Hepatocyte (in vitro differentiated cells): ENCODE data around the gene PRR19. TPM values are rescaled to one million over a fixed set of nuclear protein-coding genes. Genes with fewer than 3 reads are reported as not detected.

ENCODE experiments used
- DNase-seq: peaks from one replicate; pipeline ENCODE4 v3.0.0-alpha.2; 2016; ENCODE audit warnings: low spot score
- H2AFZ ChIP-seq: fragments of 200-600 bp; sonication (generic); 2 replicates; pipeline ENCODE4 v1.6.0; 2016; ENCODE audit warnings: antibody characterized with exemption, mild to moderate bottlenecking
- H3K27ac ChIP-seq: fragments of 200-600 bp; sonication (generic); 2 replicates; pipeline ENCODE4 v1.5.1; 2016; ENCODE audit warnings: mild to moderate bottlenecking
- H3K27me3 ChIP-seq: fragments of 200-600 bp; sonication (generic); 2 replicates; pipeline ENCODE4 v1.6.1; 2016
- H3K36me3 ChIP-seq: fragments of 200-600 bp; sonication (generic); replicated peaks from 2 replicates; pipeline ENCODE4 v1.5.1; 2016; ENCODE audit warnings: low read depth; ENCODE audit not compliant: insufficient read depth
- H3K4me1 ChIP-seq: fragments of 200-600 bp; sonication (generic); 2 replicates; pipeline ENCODE4 v1.5.1; 2016; ENCODE audit warnings: mild to moderate bottlenecking, moderate library complexity; ENCODE audit not compliant: insufficient read depth
- H3K4me2 ChIP-seq: fragments of 200-600 bp; sonication (generic); 2 replicates; pipeline ENCODE4 v1.6.0; 2016
- H3K4me3 ChIP-seq: fragments of 200-600 bp; sonication (generic); 2 replicates; pipeline ENCODE4 v1.5.1; 2016; ENCODE audit warnings: mild to moderate bottlenecking
- H3K79me2 ChIP-seq: fragments of 200-600 bp; sonication (generic); 2 replicates; pipeline ENCODE4 v1.6.0; 2017; ENCODE audit warnings: mild to moderate bottlenecking
- H3K9me2 ChIP-seq: fragments of 200-600 bp; sonication (generic); replicated peaks from 2 replicates; pipeline ENCODE4 v1.6.0; 2017; ENCODE audit warnings: mild to moderate bottlenecking; ENCODE audit not compliant: insufficient read depth
- H3K9me3 ChIP-seq: fragments of 200-600 bp; sonication (generic); 2 replicates; pipeline ENCODE4 v1.5.1; 2016; ENCODE audit warnings: low read depth, mild to moderate bottlenecking
- H4K20me1 ChIP-seq: fragments of 200-600 bp; sonication (generic); 2 replicates; pipeline ENCODE4 v1.6.0; 2016; ENCODE audit warnings: mild to moderate bottlenecking; ENCODE audit not compliant: insufficient read depth, poor library complexity, severe bottlenecking
- EZH2 ChIP-seq: fragments of 200-600 bp; sonication (generic); IDR thresholded peaks from 2 replicates; pipeline ENCODE4 v1.6.1; 2016; ENCODE audit warnings: antibody characterized with exemption, mild to moderate bottlenecking, borderline replicate concordance
- EZH2phosphoT487 ChIP-seq: fragments of 200-600 bp; sonication (generic); IDR thresholded peaks from one replicate; pipeline ENCODE4 v1.6.1; 2018; ENCODE audit warnings: antibody characterized with exemption, mild to moderate bottlenecking, low read depth, moderate library complexity; ENCODE audit not compliant: unreplicated experiment, severe bottlenecking
- WGBS: methylation state at CpG from one replicate; pipeline ENCODE4 v1.1.6; 2016; ENCODE audit warnings: low lambda C conversion rate; ENCODE audit errors: missing lambda C conversion rate; 5-methylcytosine and 5-hydroxymethylcytosine counted together
- polyA plus RNA-seq: library from polyadenylated mRNA; unstranded; fragments of >200 nt; fragmentation: Nextera tagmentation; extraction: Ambion mirVana; gene quantifications from 2 replicates; pipeline ENCODE4 v1.2.1, GENCODE V29; 2016
- total RNA-seq: library from RNA; depleted of rRNA; stranded (reverse); fragments of >200 nt; gene quantifications from 2 replicates; pipeline ENCODE4 v1.2.3, GENCODE V29; 2014
- TF ChIP-seq, protein P1 (sequence below): fragments of 200-600 bp; sonication (generic); IDR thresholded peaks from 2 replicates; pipeline ENCODE4 v1.5.1; 2016; ENCODE audit warnings: antibody characterized with exemption, mild to moderate bottlenecking; ENCODE audit not compliant: poor library complexity

Gene PRR19
- total and polyA plus RNA-seq, 2 experiments from 2014 or later = 2.2 to 3.0 TPM

DNA sequence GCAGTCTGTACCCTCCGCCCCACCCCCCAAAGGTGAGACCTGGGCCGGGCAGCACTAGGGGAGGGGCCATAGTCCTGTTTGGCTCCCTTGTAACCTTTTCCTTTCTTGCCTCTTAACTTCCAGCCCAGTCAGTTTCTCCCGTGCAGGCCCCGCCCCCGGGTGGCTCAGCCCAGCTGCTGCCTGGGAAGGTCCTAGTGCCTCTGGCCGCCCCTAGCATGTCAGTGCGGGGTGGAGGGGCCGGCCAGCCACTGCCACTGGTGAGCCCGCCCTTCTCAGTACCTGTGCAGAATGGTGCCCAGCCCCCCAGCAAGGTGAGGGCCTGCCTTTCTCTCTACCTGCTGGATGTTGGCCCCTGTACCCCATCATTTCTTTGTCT, 10.5 kb upstream of the PRR19 start:
- Histone ChIP-seq H3K9me2 (no peaks in the 10 kb centered on the region), H3K27ac (peak overlapping the region; percentile 2), H3K27me3 (no peaks in the 10 kb centered on the region), H3K9me3 (no peaks in the 10 kb centered on the region), H3K4me2 (no peak overlapping the region), H3K36me3 (no peaks in the 10 kb centered on the region), H2AFZ (no peak overlapping the region), H4K20me1 (peaks cover 27% of the 10 kb centered on the region), H3K79me2 (peaks cover 16% of the 10 kb centered on the region), H3K4me3 (no peak overlapping the region), H3K4me1 (no peaks in the 10 kb centered on the region)
- TF ChIP-seq EZH2phosphoT487 = no peak
- no peak for TF ChIP-seq EZH2
- no peak for DNase-seq
- 77% methylated on average over 9 of the region's 9 CpGs for WGBS

DNA sequence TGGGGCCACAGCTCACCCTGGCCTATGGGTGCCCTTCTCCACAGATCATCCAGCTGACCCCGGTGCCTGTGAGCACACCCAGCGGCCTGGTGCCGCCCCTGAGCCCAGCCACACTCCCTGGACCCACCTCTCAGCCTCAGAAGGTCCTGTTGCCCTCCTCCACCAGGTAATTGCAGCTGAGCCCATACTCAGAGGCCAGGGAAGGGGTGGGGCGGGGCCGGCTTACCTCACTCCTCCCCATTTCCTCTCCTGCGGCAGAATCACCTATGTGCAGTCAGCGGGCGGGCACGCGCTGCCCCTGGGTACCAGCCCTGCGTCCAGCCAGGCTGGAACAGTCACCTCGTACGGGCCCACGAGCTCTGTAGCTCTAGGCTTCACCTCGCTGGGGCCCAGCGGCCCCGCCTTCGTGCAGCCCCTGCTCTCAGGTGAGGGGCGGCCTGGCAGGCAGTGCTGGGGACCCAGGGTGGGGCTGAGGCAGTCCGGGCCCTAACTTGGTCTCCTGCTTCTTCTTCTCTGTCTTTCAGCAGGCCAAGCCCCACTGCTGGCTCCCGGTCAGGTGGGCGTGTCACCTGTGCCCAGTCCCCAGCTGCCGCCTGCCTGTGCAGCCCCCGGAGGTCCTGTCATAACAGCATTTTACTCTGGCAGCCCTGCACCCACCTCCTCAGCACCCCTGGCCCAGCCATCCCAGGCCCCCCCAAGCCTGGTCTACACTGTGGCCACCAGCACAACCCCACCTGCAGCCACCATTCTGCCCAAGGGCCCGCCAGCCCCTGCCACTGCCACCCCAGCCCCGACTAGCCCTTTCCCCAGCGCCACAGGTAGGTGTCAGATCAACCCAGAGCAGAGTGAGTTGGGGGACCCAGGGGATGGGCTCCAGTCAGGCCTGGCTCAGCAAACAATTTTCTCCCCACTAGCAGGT, 9.6 kb upstream of the PRR19 start:
- WGBS = 98% methylated on average over 22 of the region's 27 CpGs
- TF ChIP-seq, protein P1, sequence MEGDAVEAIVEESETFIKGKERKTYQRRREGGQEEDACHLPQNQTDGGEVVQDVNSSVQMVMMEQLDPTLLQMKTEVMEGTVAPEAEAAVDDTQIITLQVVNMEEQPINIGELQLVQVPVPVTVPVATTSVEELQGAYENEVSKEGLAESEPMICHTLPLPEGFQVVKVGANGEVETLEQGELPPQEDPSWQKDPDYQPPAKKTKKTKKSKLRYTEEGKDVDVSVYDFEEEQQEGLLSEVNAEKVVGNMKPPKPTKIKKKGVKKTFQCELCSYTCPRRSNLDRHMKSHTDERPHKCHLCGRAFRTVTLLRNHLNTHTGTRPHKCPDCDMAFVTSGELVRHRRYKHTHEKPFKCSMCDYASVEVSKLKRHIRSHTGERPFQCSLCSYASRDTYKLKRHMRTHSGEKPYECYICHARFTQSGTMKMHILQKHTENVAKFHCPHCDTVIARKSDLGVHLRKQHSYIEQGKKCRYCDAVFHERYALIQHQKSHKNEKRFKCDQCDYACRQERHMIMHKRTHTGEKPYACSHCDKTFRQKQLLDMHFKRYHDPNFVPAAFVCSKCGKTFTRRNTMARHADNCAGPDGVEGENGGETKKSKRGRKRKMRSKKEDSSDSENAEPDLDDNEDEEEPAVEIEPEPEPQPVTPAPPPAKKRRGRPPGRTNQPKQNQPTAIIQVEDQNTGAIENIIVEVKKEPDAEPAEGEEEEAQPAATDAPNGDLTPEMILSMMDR = no peak
- no peak for TF ChIP-seq EZH2
- TF ChIP-seq EZH2phosphoT487 = no peak
- Histone ChIP-seq H3K36me3 (no peaks in the 10 kb centered on the region), H3K4me1 (no peaks in the 10 kb centered on the region), H3K4me2 (no peak overlapping the region), H3K4me3 (no peak overlapping the region), H3K79me2 (peaks cover 7% of the 10 kb centered on the region), H2AFZ (no peak overlapping the region), H3K27ac (peak overlapping the region; percentile 2), H3K9me3 (no peaks in the 10 kb centered on the region), H3K27me3 (no peaks in the 10 kb centered on the region), H4K20me1 (peaks cover 20% of the 10 kb centered on the region), H3K9me2 (no peaks in the 10 kb centered on the region)
- no peak for DNase-seq

DNA sequence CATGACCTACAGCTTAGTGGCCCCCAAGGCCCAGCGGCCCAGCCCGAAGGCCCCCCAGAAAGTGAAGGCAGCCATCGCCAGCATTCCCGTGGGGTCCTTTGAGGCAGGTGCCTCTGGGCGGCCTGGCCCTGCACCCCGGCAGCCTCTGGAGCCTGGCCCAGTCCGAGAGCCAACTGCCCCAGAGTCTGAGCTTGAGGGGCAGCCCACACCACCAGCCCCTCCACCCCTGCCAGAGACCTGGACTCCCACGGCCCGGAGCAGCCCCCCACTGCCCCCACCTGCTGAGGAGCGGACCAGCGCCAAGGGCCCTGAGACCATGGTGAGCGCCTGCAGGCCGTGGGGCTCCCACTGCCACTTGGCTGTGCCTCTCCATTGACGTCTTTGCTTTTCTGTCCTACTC, 9.0 kb upstream of the PRR19 start:
- no peak overlapping the region for H3K4me3 ChIP-seq
- H3K9me2 ChIP-seq = no peaks in the 10 kb centered on the region
- DNase-seq = no peak
- H4K20me1 ChIP-seq = peaks cover 14% of the 10 kb centered on the region
- WGBS = 95% methylated on average over 10 of the region's 14 CpGs
- no peak overlapping the region for H3K27ac ChIP-seq
- no peaks in the 10 kb centered on the region for H3K4me1 ChIP-seq
- H2AFZ ChIP-seq = no peak overlapping the region
- TF ChIP-seq EZH2 (no peak), EZH2phosphoT487 (no peak)
- TF ChIP-seq, protein P1 = no peak
- no peak overlapping the region for H3K4me2 ChIP-seq
- H3K79me2 ChIP-seq = peaks cover 3% of the 10 kb centered on the region
- H3K36me3 ChIP-seq = no peaks in the 10 kb centered on the region
- H3K9me3 ChIP-seq = no peaks in the 10 kb centered on the region
- H3K27me3 ChIP-seq = no peaks in the 10 kb centered on the region

DNA sequence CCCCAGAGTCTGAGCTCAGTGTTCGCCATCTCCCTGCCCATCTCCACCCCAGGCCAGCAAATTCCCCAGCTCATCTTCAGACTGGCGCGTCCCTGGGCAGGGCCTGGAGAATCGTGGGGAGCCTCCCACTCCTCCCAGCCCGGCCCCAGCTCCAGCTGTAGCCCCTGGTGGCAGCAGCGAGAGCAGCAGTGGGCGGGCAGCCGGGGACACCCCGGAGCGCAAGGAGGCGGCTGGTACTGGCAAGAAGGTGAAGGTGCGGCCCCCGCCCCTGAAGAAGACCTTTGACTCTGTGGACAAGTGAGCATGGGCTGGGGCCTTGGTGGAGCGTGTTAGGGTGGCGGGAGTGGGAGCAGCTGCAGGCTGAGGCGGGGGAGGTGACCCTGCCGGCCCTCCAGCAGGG, 8.4 kb upstream of the PRR19 start:
- 88% methylated on average over 17 of the region's 17 CpGs for WGBS
- H3K9me3 ChIP-seq = no peaks in the 10 kb centered on the region

More for the DNA sequence above, 8.4 kb upstream of the PRR19 start:
- no peaks in the 10 kb centered on the region for H3K36me3 ChIP-seq
- H3K4me2 ChIP-seq = no peak overlapping the region
- H3K4me3 ChIP-seq = no peak overlapping the region
- H3K27ac ChIP-seq = no peak overlapping the region
- no peaks in the 10 kb centered on the region for H3K9me2 ChIP-seq
- no peak for DNase-seq
- H4K20me1 ChIP-seq = peaks cover 10% of the 10 kb centered on the region
- no peaks in the 10 kb centered on the region for H3K27me3 ChIP-seq
- TF ChIP-seq, protein P1 = peak; percentile 8
- TF ChIP-seq EZH2 (no peak), EZH2phosphoT487 (no peak)
- H3K4me1 ChIP-seq = no peaks in the 10 kb centered on the region
- H2AFZ ChIP-seq = no peak overlapping the region
- H3K79me2 ChIP-seq = no peaks in the 10 kb centered on the region
